SK-N-DZ (cell line): Measurements from ENCODE around the gene SFXN5.

Experiments used
- DNase-seq: peaks from one replicate; pipeline ENCODE4 v3.0.0-alpha.2; 2015; ENCODE audit warnings: low spot score

SFXN5 gene

GRCh38 chr2:72994991-72995380, 76.5 kb downstream of the SFXN5 start:
- no peak for DNase-seq

- no peak for DNase-seq
Measured at GRCh38 chr2:72994282-72994990, 77.1 kb downstream of the SFXN5 start.

GRCh38 chr2:72993933-72994280, 77.6 kb downstream of the SFXN5 start:
- no peak for DNase-seq

- peak; percentile 52 for DNase-seq
Measured at GRCh38 chr2:72993147-72993932, 78.2 kb downstream of the SFXN5 start.

GRCh38 chr2:72992734-72993102, 78.8 kb downstream of the SFXN5 start:
- no peak for DNase-seq

DNA sequence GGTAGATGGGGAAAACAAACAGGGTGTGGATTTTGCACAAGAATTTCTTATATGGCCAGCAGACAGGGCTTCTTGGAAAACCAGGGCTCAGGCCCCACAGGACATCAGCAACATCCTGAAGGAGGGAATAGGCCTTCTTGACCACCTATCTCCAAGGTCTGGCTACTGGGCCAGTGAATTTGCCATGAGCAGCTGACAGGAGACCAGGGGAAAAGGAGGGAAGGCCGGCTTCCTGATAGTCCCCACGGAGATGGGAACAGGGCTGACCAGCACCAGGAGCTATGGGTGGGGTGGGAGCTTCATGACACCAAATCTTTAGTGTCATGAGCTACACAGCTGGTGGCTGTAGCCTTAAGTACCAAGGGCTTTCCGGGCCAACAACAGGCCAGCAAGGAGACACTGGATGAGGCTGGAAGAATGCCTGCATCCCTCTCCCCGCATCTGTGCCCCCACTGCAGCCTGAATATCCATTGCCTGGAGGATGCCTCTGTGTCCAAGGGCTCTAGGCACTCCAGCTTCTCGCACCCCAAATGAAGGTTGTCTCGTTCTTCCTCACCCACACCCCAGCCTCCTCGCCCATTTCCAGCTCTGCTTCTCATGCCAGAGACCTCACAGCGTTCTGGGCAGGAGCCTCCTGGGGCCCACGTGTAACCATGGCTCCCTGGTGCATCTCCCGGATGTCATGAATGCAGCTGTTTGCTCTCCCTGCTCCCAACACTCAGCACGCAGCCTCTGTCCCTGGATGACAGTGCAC, 79.4 kb downstream of the SFXN5 start:
- no peak for DNase-seq

GRCh38 chr2:72991439-72991725, 80.1 kb downstream of the SFXN5 start:
- no peak for DNase-seq

DNA sequence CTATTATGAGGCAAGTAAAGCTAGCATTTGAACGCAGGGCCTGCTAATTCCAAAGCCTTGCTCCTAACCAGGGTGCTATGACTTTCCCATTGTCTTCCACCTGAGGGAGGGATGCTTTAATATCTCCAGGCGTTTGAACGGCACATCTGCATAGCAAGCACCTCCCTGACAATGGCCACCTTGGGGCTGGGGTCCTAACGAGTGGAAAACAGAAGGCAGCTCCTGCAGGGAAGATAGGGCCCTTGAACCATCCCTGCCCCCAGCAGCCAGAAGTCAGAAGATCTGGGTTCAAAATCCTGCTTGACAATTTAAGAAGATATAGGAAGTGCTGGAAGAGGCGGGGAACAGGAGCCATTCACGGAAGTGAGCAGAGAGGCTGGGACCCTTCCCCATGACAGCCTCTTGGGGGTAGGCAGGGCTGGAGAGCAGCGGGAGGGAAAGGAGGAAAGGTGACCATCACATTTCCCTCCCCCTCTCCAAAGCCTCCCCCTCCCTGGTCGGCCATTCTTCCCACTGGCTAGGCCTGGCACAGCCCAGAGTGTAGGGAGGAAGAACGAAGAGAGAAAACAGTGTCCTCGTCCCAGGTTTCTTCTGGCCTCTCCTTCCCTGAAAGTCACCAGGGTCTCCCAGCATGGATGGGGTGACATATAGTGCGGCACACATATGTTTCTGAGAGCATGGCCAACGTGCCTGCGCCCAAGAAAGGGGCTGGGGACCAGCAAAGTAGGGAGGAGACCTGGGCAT, 80.6 kb downstream of the SFXN5 start:
- no peak for DNase-seq

- no peak for DNase-seq
Measured at GRCh38 chr2:72989770-72990556, 81.5 kb downstream of the SFXN5 start.

DNA sequence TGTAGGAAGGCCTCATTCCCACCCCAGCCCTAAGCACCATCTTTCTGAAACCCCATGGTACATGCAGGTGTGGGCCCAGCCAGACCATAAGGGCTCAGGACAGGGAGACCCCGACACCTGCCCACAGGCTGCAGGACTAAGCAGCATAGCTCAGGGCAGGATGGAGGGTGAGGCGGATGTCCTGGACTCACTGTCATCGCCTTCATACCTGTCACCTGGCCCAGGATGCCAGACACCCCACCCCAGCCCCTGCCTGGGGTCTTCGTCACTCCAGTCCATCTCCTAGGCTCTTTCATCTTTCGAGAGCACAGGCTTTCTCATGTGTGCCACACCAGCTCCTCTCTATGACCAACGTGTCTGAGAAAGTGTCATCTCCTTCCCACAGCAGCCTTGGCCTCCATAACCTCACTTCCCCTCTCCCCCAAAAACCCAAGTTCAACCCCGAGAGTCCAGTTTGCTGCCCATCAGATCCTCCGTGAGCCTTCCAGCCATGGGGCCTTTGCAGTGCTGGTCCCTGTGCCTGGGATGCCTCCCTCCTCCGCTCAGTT, 82.7 kb downstream of the SFXN5 start:
- DNase-seq = no peak

DNA sequence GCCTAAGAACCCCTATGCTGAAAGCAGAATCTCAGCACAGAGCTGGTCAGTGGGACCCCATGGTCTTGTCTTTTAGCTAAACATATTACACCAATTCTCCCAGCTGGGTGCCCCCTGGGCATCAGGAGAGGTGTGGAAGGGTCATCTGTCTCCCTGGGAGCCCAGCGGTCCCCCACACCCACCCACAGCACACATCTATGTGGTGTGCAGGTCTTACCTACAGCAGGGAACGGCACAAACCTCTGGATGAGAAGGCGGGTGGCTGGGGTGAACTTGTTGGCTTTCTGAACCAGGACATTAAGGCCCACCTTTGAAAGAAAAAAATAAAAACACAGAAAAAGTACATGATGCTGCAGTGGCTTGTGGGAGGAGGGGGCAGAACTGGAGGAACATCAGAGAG, 83.5 kb downstream of the SFXN5 start:
- DNase-seq = no peak

DNA sequence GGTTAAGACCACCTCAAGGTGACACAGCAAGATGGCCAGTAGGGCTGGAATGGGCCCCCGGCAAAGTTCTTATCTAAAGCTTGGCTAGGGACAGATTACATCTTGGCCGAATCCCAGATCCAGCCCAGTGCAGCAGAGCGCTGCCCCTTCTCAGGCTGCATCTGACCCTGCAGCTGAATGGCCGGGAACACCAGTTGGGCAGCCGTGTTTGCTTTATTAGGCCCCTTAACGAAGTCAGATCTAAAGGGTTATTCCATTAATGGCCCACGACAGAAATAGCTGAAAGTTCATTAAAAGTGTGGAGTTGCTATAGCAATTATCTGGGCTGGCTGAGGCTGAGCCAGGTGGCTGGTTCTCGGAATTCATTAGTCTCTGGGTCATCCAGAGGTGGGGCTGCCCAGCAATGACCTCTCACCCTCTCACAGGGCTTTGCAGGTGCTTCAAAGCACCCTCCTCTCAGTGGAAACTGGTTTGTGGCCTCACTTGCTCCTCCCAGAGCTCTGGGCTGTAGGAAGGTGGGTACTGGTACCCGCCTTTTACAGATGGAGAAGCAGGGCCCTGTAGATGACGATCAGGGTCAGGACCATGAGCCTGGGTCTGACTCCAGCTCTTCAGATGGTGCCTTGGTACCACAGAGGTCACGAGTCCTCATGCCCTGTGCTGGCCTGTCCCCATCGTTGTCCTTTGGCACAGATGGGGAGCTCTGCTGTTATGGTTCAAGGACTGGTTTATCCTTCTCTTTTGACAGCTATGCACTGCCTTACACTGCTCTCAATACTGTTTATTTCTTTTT, 85.4 kb downstream of the SFXN5 start:
- DNase-seq = no peak

DNA sequence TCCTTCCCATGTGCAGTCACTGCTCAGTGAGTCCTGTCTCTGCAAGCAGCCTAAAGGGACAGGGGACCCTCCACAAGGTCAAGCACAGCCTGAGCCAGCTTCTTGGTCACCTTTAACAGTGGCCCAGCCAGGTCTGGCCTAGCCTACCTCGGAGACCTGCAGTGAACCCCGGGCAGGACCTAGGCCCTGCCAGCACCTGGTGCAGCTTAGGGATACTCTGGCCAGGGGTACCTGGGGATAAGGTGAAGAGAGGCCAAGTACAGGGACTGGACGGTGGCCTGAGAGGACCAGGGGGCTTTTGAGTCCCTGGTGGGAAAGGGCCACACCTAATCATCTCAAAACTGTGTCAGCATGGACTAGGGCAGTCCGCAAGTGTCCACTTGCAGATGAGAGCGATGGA, 86.4 kb downstream of the SFXN5 start:
- DNase-seq = no peak

DNA sequence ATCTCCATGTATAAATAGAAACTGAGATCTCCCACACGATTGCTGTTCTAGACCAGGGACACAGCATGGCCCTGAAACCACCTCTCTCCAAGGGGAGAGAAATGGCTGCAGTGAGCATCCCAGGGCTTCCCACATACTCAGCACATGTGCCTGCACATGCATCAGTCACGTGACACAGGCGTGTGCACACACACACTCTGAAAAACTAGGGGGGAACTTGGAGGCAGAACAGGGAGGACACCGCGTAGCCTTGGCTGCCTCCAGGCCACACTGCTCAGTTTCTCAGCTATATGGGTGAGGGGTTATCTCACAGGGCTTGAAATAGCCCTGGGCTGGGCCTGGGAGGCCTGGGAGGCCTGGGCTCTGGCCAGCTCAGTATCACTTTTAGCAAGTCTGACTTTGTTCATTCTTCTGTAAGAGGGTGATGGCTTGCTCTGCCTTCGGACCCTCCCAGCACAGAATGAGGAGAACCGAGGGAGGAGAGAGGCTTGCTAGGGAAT, 87.3 kb downstream of the SFXN5 start:
- DNase-seq = peak; percentile 33

DNA sequence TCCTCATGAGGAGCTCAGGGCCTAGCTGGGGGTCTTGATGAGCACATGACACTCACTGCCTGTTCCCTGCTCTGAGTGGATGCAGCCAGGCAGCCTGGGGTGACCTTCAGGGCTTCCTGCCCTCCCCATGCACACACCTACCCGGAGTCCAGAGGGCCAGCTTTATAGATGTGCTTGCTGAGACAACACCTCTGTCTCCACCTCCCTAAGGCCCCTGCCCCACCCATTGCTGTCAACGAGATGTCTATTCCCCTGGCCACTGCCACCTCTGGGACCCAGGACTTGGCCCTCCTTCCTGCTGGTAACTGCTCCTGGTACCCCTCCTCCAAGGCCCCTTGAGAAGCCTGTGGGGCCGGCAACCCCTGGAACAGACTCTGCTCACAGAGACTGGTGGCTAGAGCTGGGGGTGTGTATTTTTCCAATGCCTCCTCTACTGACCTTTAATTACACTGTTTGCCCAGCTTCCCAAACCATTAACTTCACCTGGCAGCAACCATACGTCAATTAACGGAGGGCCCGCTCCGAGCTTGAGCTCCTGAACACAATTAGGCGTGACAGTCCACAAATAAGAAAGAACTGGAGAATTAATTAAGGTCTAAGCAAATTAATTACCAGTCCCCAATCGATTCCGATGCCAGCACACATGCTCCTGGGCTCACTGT, 87.9 kb downstream of the SFXN5 start:
- no peak for DNase-seq

- DNase-seq = no peak
Measured at GRCh38 chr2:72982781-72983499, 88.6 kb downstream of the SFXN5 start.

DNA sequence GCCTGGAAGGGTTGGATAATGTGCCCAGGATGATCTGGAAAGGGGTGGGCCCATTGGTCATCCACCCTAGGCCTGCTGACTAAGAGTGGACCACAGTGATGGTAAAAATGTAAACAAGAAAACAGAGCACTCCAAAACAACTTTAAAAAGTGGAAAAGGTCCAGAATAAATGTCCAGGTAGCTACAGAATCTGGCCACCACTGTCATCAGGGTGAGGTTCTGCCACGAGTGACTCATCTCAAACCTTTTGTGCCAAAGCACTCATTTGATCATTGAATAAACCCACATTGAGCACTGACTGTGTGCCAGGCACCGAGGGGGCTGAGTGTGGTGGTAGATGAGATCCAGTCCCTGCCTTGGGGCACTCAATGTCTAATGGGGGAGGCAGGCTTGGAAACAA, 89.3 kb downstream of the SFXN5 start:
- no peak for DNase-seq

DNA sequence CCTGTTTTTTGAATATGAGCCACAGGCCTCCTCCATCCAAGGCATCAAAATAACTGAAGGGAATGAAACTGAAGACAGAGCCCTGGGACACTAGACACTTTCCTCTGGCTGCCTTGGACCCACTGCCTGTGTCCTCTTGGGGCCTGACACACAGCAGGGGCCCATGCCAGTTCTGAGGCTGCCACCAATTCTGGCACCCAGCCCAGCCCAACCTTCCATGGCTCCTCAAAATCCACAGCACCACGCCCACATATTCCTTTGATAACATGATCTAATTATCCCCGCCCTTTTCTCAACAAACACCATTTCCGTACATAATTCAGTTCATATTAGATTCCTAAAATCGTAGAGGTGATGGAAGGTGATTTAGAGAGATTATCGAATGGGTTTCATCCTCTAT, 90.0 kb downstream of the SFXN5 start:
- no peak for DNase-seq
